Upper lobe of right lung (tissue), 1 donor: Measurements from ENCODE around the gene NECAB2. TPM values are rescaled to one million over a fixed set of nuclear protein-coding genes. Genes with fewer than 3 reads are reported as not detected.

Experiments used
- ATAC-seq: fragments of 200-7000 bp; cut with Tn5 transposase; one replicate; pipeline ENCODE4 v1.9.1; 2020; ENCODE audit warnings: mild to moderate bottlenecking, moderate library complexity
- DNase-seq: peaks from one replicate; pipeline ENCODE4 v3.0.0-alpha.2; 2020
- H3K27ac ChIP-seq: fragments of 200-600 bp; one replicate; pipeline ENCODE4 v1.8.0; 2022
- H3K27me3 ChIP-seq: fragments of 200-600 bp; one replicate; pipeline ENCODE4 v1.8.0; 2022; ENCODE audit warnings: mild to moderate bottlenecking
- H3K36me3 ChIP-seq: fragments of 200-600 bp; one replicate; pipeline ENCODE4 v1.8.0; 2022
- H3K4me1 ChIP-seq: fragments of 200-600 bp; one replicate; pipeline ENCODE4 v1.8.0; 2022
- H3K4me3 ChIP-seq: fragments of 200-600 bp; one replicate; pipeline ENCODE4 v1.8.0; 2022; ENCODE audit warnings: mild to moderate bottlenecking
- H3K9me3 ChIP-seq: fragments of 200-600 bp; one replicate; pipeline ENCODE4 v1.8.0; 2022
- CTCF ChIP-seq: fragments of 200-600 bp; IDR thresholded peaks from one replicate; pipeline ENCODE4 v1.8.0; 2022; ENCODE audit warnings: antibody characterized with exemption
- intact Hi-C: fragments of 100-400 bp; cut with DNase I; formaldehyde crosslinking; loops from one replicate; pipeline ENCODE4 v1.11.0; 2022
- total RNA-seq: library from RNA; stranded (reverse); fragmentation: NEBNext Ultra II Directional; extraction: Animal tissue kit (Norgen Biotek cat#: 25700); gene quantifications from one replicate; pipeline ENCODE4 v1.2.1, GENCODE V29; 2021
- donor health status: DM: no; HTN: yes; CAD: no; lungs with severe emphysema.

The NECAB2 gene
- total RNA-seq, 1 donor from 2014 or later, result not detected

- intact Hi-C loops, result no loop called here
- peaks cover 34% of the 10 kb centered on the region for H3K36me3 ChIP-seq
- no peaks in the 10 kb centered on the region for H3K27me3 ChIP-seq
- peaks cover 19% of the 10 kb centered on the region for H3K4me1 ChIP-seq
- ATAC-seq (peak; percentile 37), DNase-seq (peak; percentile 92)
- H3K9me3 ChIP-seq, result no peaks in the 10 kb centered on the region
- peak; percentile 75 for TF ChIP-seq CTCF
- H3K4me3 ChIP-seq, result no peak overlapping the region
- H3K27ac ChIP-seq, result no peak overlapping the region
Observed at GRCh38 chr16:83956336-83957289, 11.4 kb upstream of the NECAB2 start.

- Histone ChIP-seq H3K9me3 (no peaks in the 10 kb centered on the region), H3K27ac (no peak overlapping the region), H3K4me1 (peaks cover 17% of the 10 kb centered on the region), H3K4me3 (no peak overlapping the region), H3K36me3 (peaks cover 42% of the 10 kb centered on the region), H3K27me3 (no peaks in the 10 kb centered on the region)
- no peak for ATAC-seq
- intact Hi-C loops, result no loop called here
- DNase-seq, result no peak
- no peak for TF ChIP-seq CTCF
Observed at GRCh38 chr16:83957296-83957855, 10.7 kb upstream of the NECAB2 start.

GRCh38 chr16:83958137-83958845 is 9.8 kb upstream of the NECAB2 start:
- peaks cover 45% of the 10 kb centered on the region for H3K36me3 ChIP-seq
- intact Hi-C loops, result no loop called here
- no peak for TF ChIP-seq CTCF
- no peak overlapping the region for H3K27ac ChIP-seq
- H3K4me1 ChIP-seq, result peaks cover 12% of the 10 kb centered on the region
- H3K9me3 ChIP-seq, result no peaks in the 10 kb centered on the region
- no peak for DNase-seq
- no peak for ATAC-seq
- H3K4me3 ChIP-seq, result no peak overlapping the region
- H3K27me3 ChIP-seq, result no peaks in the 10 kb centered on the region

- ATAC-seq (no peak), DNase-seq (no peak)
- H3K4me1 ChIP-seq, result peaks cover 8% of the 10 kb centered on the region
- H3K27ac ChIP-seq, result no peak overlapping the region
- intact Hi-C loops, result no loop called here
- peaks cover 45% of the 10 kb centered on the region for H3K36me3 ChIP-seq
- no peak for TF ChIP-seq CTCF
- no peaks in the 10 kb centered on the region for H3K27me3 ChIP-seq
- H3K4me3 ChIP-seq, result no peak overlapping the region
- H3K9me3 ChIP-seq, result no peaks in the 10 kb centered on the region
Observed at GRCh38 chr16:83958846-83959565, 9.0 kb upstream of the NECAB2 start.

GRCh38 chr16:83959656-83960434 is 8.2 kb upstream of the NECAB2 start:
- H3K27me3 ChIP-seq, result no peaks in the 10 kb centered on the region
- no peaks in the 10 kb centered on the region for H3K4me1 ChIP-seq
- no peak overlapping the region for H3K27ac ChIP-seq
- intact Hi-C loops, result no loop called here
- no peak for TF ChIP-seq CTCF
- H3K36me3 ChIP-seq, result peaks cover 45% of the 10 kb centered on the region
- ATAC-seq (no peak), DNase-seq (no peak)
- no peaks in the 10 kb centered on the region for H3K9me3 ChIP-seq
- H3K4me3 ChIP-seq, result no peak overlapping the region
